GM12878 (cell line): Measurements from ENCODE around the gene CNOT3.

Source experiments
- BMI1 ChIP-seq: fragments of 450-650 bp; IDR thresholded peaks from 2 replicates; pipeline ENCODE4 v1.6.1; 2016; ENCODE audit warnings: mild to moderate bottlenecking, moderate library complexity, borderline replicate concordance
- CBX5 ChIP-seq: sonication (generic); IDR thresholded peaks from 2 replicates; pipeline ENCODE4 v1.6.1; 2016; ENCODE audit warnings: low read depth, moderate library complexity, mild to moderate bottlenecking, inconsistent platforms
- EZH2 ChIP-seq: IDR thresholded peaks from 2 replicates; pipeline ENCODE4 v1.6.1; 2012; ENCODE audit warnings: low read depth, mild to moderate bottlenecking, control low read depth, inconsistent platforms, low read length, borderline replicate concordance; ENCODE audit not compliant: control insufficient read depth
- HDAC6 ChIP-seq: fragments of 200-600 bp; sonication (generic); IDR thresholded peaks from one replicate; pipeline ENCODE4 v1.8.0; 2017; ENCODE audit warnings: antibody characterized with exemption; ENCODE audit not compliant: unreplicated experiment
- NR2F1 ChIP-seq: fragments of 450-650 bp; conservative IDR thresholded peaks from 2 replicates; pipeline ENCODE4 v1.6.1; 2017; ENCODE audit warnings: mild to moderate bottlenecking
- POLR2A ChIP-seq: IDR thresholded peaks from 2 replicates; pipeline ENCODE4 v1.6.1; 2011; ENCODE audit warnings: low read depth, mild to moderate bottlenecking, low read length
- RCOR1 ChIP-seq: conservative IDR thresholded peaks from 2 replicates; pipeline ENCODE4 v1.6.1; 2012; ENCODE audit warnings: low read depth, low read length, improper control_type of control experiment
- SUZ12 ChIP-seq: fragments of 200-600 bp; sonication (generic); IDR thresholded peaks from one replicate; pipeline ENCODE4 v1.6.1; 2018; ENCODE audit warnings: antibody characterized with exemption, mild to moderate bottlenecking; ENCODE audit not compliant: unreplicated experiment
- TAF1 ChIP-seq: IDR thresholded peaks from 2 replicates; pipeline ENCODE4 v1.6.1; 2011; ENCODE audit warnings: mild to moderate bottlenecking, low read depth, low read length, borderline replicate concordance
- USF2 ChIP-seq: IDR thresholded peaks from 2 replicates; pipeline ENCODE4 v1.6.1; 2011; ENCODE audit warnings: low read depth, low read length, improper control_type of control experiment, borderline replicate concordance
- TF ChIP-seq, protein P1 (sequence below), 3 experiments: IDR thresholded peaks in 2 of 3; conservative IDR thresholded peaks in 1 of 3; 2 replicates each; pipeline ENCODE4 v1.5.1; 2011; ENCODE audit warnings: low read depth in 3 of 3, low read length in 3 of 3, mild to moderate bottlenecking in 3 of 3, control low read depth in 2 of 3, moderate library complexity in 2 of 3, inconsistent platforms in 1 of 3, mixed read lengths in 1 of 3; ENCODE audit not compliant: control insufficient read depth in 2 of 3, insufficient read depth in 1 of 3; ENCODE audit errors: extremely low read depth in 1 of 3
- TF ChIP-seq, protein P2 (sequence below): IDR thresholded peaks from 2 replicates; pipeline ENCODE4 v1.6.1; 2011; ENCODE audit warnings: borderline replicate concordance, low read depth, mild to moderate bottlenecking, moderate library complexity, mixed read lengths, low read length; ENCODE audit not compliant: insufficient read depth; ENCODE audit errors: extremely low read length
- TF ChIP-seq, protein P3 (sequence below): IDR thresholded peaks from 2 replicates; pipeline ENCODE4 v1.6.1; 2012; ENCODE audit warnings: low read depth, low read length, improper control_type of control experiment

DNA sequence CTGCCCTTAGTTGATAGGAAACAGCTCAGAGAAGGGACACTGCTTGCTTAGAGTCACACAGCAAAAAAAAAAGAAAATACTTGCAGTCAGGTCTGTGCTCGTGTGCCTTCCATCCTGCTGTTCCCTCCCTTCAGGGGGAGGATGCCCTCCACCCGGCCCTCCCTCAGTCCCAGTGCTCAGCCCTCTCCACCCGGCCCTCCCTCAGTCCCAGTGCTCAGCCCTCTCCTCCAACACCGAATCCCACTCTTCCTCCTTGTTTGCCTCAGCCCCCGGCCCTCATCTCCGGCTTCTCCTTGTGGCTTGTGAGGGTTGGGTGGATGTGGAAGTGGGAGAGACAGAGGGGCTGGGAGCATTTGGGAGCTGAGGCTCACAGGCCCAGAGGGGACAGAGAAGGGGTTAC is 27.9 kb upstream of the CNOT3 start:
- TF ChIP-seq, protein P1, sequence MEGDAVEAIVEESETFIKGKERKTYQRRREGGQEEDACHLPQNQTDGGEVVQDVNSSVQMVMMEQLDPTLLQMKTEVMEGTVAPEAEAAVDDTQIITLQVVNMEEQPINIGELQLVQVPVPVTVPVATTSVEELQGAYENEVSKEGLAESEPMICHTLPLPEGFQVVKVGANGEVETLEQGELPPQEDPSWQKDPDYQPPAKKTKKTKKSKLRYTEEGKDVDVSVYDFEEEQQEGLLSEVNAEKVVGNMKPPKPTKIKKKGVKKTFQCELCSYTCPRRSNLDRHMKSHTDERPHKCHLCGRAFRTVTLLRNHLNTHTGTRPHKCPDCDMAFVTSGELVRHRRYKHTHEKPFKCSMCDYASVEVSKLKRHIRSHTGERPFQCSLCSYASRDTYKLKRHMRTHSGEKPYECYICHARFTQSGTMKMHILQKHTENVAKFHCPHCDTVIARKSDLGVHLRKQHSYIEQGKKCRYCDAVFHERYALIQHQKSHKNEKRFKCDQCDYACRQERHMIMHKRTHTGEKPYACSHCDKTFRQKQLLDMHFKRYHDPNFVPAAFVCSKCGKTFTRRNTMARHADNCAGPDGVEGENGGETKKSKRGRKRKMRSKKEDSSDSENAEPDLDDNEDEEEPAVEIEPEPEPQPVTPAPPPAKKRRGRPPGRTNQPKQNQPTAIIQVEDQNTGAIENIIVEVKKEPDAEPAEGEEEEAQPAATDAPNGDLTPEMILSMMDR (IDR thresholded peaks at IDR 0.05 in 2 of 3, conservative IDR thresholded peaks at IDR 0.05 in 1 of 3; ENCODE audit: control insufficient read depth in 2 of 3, extremely low read depth in 1 of 3, insufficient read depth in 1 of 3, low read depth in 3 of 3, low read length in 3 of 3): no peak
- TF ChIP-seq USF2 (no peak), NR2F1 (no peak), POLR2A (no peak), CBX5 (no peak), SUZ12 (no peak), BMI1 (no peak), RCOR1 (no peak), TAF1 (no peak), HDAC6 (no peak), EZH2 (no peak)
- TF ChIP-seq, protein P2, sequence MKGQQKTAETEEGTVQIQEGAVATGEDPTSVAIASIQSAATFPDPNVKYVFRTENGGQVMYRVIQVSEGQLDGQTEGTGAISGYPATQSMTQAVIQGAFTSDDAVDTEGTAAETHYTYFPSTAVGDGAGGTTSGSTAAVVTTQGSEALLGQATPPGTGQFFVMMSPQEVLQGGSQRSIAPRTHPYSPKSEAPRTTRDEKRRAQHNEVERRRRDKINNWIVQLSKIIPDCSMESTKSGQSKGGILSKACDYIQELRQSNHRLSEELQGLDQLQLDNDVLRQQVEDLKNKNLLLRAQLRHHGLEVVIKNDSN: no peak
- TF ChIP-seq, protein P3, sequence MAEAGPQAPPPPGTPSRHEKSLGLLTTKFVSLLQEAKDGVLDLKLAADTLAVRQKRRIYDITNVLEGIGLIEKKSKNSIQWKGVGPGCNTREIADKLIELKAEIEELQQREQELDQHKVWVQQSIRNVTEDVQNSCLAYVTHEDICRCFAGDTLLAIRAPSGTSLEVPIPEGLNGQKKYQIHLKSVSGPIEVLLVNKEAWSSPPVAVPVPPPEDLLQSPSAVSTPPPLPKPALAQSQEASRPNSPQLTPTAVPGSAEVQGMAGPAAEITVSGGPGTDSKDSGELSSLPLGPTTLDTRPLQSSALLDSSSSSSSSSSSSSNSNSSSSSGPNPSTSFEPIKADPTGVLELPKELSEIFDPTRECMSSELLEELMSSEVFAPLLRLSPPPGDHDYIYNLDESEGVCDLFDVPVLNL: no peak
